Activated CD8-positive, alpha-beta T cell treated with anti-CD3 and anti-CD28 coated beads for 36 hours (primary cell): ENCODE results near the gene MGMT. TPM values are rescaled to one million over a fixed set of nuclear protein-coding genes. Genes with fewer than 3 reads are reported as not detected.

Source experiments
- ATAC-seq: fragments of 200-7000 bp; cut with Tn5 transposase; one replicate; pipeline ENCODE4 v1.10.0; 2021; ENCODE audit warnings: mild to moderate bottlenecking, moderate library complexity
- CTCF ChIA-PET: fragments of 350-600 bp; sonication (Branson Sonifier 250); formaldehyde crosslinking; loops from one replicate; lab custom pipeline; 2021; ENCODE audit warnings: antibody characterized with exemption; lab: Charles Lee
- POLR2A ChIA-PET: fragments of 350-600 bp; sonication (Branson Sonifier 250); formaldehyde crosslinking; loops from one replicate; lab custom pipeline; 2021; ENCODE audit warnings: antibody characterized with exemption; lab: Charles Lee
- DNase-seq: peaks from one replicate; pipeline ENCODE4 v3.0.0-alpha.2; 2020
- H3K27ac Mint-ChIP-seq: one replicate; pipeline ENCODE4 v1.8.0; 2021; ENCODE audit warnings: mild to moderate bottlenecking, mixed read lengths
- H3K27me3 Mint-ChIP-seq: one replicate; pipeline ENCODE4 v1.8.0; 2021; ENCODE audit warnings: mixed read lengths
- H3K36me3 Mint-ChIP-seq: one replicate; pipeline ENCODE4 v1.8.0; 2021; ENCODE audit warnings: low read depth, mixed read lengths
- H3K4me1 Mint-ChIP-seq: one replicate; pipeline ENCODE4 v1.8.0; 2021; ENCODE audit warnings: low read depth, mixed read lengths
- H3K4me3 Mint-ChIP-seq: one replicate; pipeline ENCODE4 v1.8.0; 2021; ENCODE audit warnings: mild to moderate bottlenecking, moderate library complexity, mixed read lengths
- H3K9me3 Mint-ChIP-seq: one replicate; pipeline ENCODE4 v1.8.0; 2021; ENCODE audit warnings: mixed read lengths
- intact Hi-C: fragments of 100-400 bp; cut with micrococcal nuclease; formaldehyde crosslinking; loops from one replicate; pipeline ENCODE4 v1.10.0; 2022
- total RNA-seq, 2 experiments: library from RNA; stranded (reverse); gene quantifications; one replicate each; pipeline ENCODE4 v1.2.3, GENCODE V29; 2021
- TF ChIP-seq, protein P1 (sequence below): fragments of 200-600 bp; IDR thresholded peaks from one replicate; pipeline ENCODE4 v1.8.0; 2022; ENCODE audit warnings: antibody characterized with exemption, mild to moderate bottlenecking

Gene MGMT
- total RNA-seq, 2 experiments from 2014 or later = 16.2 to 17.0 TPM

DNA sequence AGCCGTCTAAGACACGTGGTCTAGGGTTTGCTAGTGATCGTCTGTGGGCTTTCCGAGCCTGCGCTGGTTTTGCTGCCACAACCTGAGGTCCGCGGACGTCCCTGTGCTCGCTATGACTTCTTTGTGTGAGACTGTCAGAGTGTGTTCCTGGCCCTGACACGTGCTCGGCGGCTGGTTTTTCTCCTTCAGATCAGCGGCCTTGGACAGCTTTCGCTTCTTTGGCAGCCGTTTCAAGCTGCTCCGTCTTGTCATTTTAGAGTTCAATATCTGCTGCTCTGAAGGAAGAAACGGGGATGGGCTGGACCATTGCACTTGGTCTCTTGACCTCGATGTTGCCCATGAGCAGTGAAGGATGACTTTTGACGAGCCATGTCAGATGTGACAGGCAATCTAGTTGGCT lies 147.3 kb downstream of the MGMT start:
- H3K27ac Mint-ChIP-seq = no peak overlapping the region
- no peak for DNase-seq
- intact Hi-C loops = no loop called here
- ChIA-PET CTCF (no interaction called here), POLR2A (no interaction called here)
- peaks cover 51% of the 10 kb centered on the region for H3K36me3 Mint-ChIP-seq
- no peak for ATAC-seq
- H3K4me1 Mint-ChIP-seq = no peaks in the 10 kb centered on the region
- TF ChIP-seq, protein P1, sequence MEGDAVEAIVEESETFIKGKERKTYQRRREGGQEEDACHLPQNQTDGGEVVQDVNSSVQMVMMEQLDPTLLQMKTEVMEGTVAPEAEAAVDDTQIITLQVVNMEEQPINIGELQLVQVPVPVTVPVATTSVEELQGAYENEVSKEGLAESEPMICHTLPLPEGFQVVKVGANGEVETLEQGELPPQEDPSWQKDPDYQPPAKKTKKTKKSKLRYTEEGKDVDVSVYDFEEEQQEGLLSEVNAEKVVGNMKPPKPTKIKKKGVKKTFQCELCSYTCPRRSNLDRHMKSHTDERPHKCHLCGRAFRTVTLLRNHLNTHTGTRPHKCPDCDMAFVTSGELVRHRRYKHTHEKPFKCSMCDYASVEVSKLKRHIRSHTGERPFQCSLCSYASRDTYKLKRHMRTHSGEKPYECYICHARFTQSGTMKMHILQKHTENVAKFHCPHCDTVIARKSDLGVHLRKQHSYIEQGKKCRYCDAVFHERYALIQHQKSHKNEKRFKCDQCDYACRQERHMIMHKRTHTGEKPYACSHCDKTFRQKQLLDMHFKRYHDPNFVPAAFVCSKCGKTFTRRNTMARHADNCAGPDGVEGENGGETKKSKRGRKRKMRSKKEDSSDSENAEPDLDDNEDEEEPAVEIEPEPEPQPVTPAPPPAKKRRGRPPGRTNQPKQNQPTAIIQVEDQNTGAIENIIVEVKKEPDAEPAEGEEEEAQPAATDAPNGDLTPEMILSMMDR = no peak
- H3K4me3 Mint-ChIP-seq = no peak overlapping the region
- no peaks in the 10 kb centered on the region for H3K27me3 Mint-ChIP-seq
- peaks cover 9% of the 10 kb centered on the region for H3K9me3 Mint-ChIP-seq

DNA sequence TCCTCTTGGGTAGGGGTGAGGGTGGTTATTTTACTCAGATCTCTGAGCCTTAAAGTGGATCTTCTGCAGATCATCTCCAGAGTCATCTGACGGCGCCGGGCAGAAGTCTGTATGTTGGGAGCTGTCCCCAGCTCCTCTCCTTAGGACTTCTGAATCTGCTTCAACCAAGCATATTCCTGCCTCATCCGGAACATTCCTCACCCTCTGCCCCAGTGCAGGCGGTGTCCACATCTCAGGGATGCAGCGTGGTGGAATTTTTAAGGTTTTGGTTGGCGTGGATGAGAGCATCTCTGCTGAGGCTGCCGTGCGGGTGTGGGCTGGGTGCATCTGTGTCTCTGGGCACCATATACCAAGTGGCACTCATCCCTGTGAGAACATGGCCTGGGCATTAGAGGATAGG lies 148.3 kb downstream of the MGMT start:
- POLR2A ChIA-PET = no interaction called here

DNA sequence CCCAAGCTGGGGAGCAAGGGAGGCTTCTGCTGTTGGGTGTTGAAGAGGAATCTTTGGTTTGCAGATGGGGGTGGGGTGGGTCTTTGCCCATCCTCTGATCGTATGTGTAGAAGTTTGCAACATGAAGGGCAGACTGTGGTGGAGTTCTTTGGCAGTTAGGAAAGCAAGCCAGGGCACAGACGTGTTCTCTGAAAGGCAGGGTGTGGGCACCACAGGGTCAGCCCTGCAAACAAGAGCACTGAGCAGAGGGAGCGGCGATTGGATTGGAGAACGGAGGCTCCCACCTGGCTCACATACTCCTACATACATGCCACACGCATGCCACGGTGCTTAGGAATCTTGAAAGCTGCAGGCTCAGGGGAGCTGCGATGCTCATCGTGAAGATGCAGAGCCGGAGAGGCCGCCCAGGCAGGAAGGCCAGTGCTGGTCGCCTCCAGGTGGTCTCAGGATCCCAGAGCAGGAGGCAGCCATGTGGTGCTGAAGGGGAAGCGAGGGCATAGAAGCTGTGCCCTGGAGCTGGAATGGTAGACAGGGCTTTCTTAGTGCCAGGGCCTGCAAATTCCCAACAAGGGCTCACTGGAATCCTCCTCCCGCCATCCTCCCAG lies 149.0 kb downstream of the MGMT start:
- ChIA-PET POLR2A (no interaction called here), CTCF (no interaction called here)
- peaks cover 43% of the 10 kb centered on the region for H3K36me3 Mint-ChIP-seq
- no peak overlapping the region for H3K4me3 Mint-ChIP-seq
- H3K4me1 Mint-ChIP-seq = peaks cover 2% of the 10 kb centered on the region
- H3K9me3 Mint-ChIP-seq = peaks cover 11% of the 10 kb centered on the region
- H3K27me3 Mint-ChIP-seq = no peaks in the 10 kb centered on the region
- intact Hi-C loops = no loop called here
- TF ChIP-seq, protein P1 = no peak
- DNase-seq (no peak), ATAC-seq (no peak)
- no peak overlapping the region for H3K27ac Mint-ChIP-seq

More for the DNA sequence above, 148.3 kb downstream of the MGMT start:
- no peak overlapping the region for H3K27ac Mint-ChIP-seq
- intact Hi-C loops = no loop called here
- DNase-seq (no peak), ATAC-seq (no peak)
- H3K27me3 Mint-ChIP-seq = no peaks in the 10 kb centered on the region
- H3K4me1 Mint-ChIP-seq = peaks cover 2% of the 10 kb centered on the region
- no peak overlapping the region for H3K4me3 Mint-ChIP-seq
- peaks cover 45% of the 10 kb centered on the region for H3K36me3 Mint-ChIP-seq
- CTCF ChIA-PET = no interaction called here
- H3K9me3 Mint-ChIP-seq = peaks cover 11% of the 10 kb centered on the region
- TF ChIP-seq, protein P1 = no peak

DNA sequence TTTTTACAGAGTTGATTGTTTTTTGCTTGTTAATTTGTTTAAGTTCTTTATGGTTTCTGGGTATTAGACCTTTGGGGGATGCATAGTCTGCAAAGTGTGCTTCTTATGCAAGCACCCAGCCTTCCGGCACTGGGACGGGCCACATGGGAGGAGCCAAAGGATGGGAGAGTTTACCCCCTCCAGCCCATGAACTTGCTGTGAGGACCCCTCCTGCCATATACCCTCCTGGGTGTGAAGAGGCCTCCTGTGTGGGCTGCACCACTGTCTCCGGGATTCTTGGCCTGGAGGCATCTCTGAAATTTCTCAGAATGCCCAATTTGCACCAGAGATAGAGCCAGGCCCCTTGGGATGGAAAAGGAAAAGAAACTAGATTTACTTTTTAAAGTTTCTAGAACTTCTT lies 150.7 kb downstream of the MGMT start:
- ATAC-seq (no peak), DNase-seq (no peak)
- ChIA-PET POLR2A (no interaction called here), CTCF (no interaction called here)
- no peak overlapping the region for H3K4me3 Mint-ChIP-seq
- TF ChIP-seq, protein P1 = no peak
- H3K36me3 Mint-ChIP-seq = peaks cover 38% of the 10 kb centered on the region
- H3K27me3 Mint-ChIP-seq = no peaks in the 10 kb centered on the region
- H3K27ac Mint-ChIP-seq = no peak overlapping the region
- peaks cover 11% of the 10 kb centered on the region for H3K9me3 Mint-ChIP-seq
- H3K4me1 Mint-ChIP-seq = peaks cover 2% of the 10 kb centered on the region
- intact Hi-C loops = no loop called here

DNA sequence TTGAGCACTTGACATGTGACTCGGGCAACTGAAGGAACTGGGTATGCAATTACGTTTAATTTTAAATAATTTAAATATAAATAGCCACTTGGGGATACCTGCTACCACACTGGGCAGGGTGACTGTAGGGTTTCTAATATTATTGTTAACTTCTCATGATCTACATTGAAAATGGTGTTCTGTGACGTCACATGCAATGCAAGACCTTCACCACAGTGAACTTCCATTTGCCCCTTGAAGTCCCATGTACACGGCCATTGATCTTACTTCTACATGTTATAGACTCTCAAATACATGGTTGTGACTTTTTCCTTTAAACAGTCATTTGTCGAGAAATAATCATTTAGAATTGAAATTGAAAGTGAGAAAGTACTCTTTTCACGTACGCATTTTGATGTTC lies 154.0 kb downstream of the MGMT start:
- H3K9me3 Mint-ChIP-seq = peaks cover 5% of the 10 kb centered on the region

More for the DNA sequence above, 154.0 kb downstream of the MGMT start:
- H3K4me3 Mint-ChIP-seq = no peak overlapping the region
- no peak for DNase-seq
- no peaks in the 10 kb centered on the region for H3K27me3 Mint-ChIP-seq
- CTCF ChIA-PET = no interaction called here
- peaks cover 2% of the 10 kb centered on the region for H3K4me1 Mint-ChIP-seq
- POLR2A ChIA-PET = no interaction called here
- intact Hi-C loops = no loop called here
- H3K36me3 Mint-ChIP-seq = peaks cover 26% of the 10 kb centered on the region
- TF ChIP-seq, protein P1 = no peak
- ATAC-seq = no peak
- H3K27ac Mint-ChIP-seq = no peak overlapping the region
